Measurements from ENCODE around the gene TRAFD1.

- TF ChIP-seq, protein P1, sequence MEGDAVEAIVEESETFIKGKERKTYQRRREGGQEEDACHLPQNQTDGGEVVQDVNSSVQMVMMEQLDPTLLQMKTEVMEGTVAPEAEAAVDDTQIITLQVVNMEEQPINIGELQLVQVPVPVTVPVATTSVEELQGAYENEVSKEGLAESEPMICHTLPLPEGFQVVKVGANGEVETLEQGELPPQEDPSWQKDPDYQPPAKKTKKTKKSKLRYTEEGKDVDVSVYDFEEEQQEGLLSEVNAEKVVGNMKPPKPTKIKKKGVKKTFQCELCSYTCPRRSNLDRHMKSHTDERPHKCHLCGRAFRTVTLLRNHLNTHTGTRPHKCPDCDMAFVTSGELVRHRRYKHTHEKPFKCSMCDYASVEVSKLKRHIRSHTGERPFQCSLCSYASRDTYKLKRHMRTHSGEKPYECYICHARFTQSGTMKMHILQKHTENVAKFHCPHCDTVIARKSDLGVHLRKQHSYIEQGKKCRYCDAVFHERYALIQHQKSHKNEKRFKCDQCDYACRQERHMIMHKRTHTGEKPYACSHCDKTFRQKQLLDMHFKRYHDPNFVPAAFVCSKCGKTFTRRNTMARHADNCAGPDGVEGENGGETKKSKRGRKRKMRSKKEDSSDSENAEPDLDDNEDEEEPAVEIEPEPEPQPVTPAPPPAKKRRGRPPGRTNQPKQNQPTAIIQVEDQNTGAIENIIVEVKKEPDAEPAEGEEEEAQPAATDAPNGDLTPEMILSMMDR (IDR thresholded peaks at IDR 0.05): no peak
- no peak for TF ChIP-seq EP300 (IDR thresholded peaks at IDR 0.05)
Observed at GRCh38 chr12:112121780-112122565, 3.4 kb upstream of the TRAFD1 start.

Measured in suprapubic skin (tissue), 3 donors.